ENCODE measurements around the gene CCDC6. TPM values are rescaled to one million over a fixed set of nuclear protein-coding genes. Genes with fewer than 3 reads are reported as not detected.

Gene CCDC6
- polyA plus RNA-seq, 3 donors = 4.2 to 13.5 (median 6.2) TPM

DNA sequence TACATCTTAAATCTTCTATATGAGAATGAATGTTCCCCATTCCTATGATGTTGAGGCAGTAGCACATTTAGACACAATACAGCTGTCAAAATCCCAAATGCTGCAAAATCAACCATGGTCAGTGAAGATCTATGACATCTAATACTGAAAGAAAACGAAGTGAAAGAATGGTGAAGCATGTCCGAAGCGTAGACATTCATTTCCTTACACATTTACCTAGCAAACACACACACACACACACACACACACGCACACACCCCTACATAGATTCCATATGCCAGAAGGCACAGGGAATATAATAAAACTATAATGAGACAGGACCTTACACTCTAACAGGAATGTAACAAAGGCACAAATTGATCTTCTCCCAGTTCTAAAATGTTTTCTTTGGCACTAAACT is 32.5 kb downstream of the CCDC6 start:
- Histone ChIP-seq H3K27ac (ENCODE audit: low read depth in 1 of 2, low read length in 2 of 2) (no peak overlapping the region), H2AFZ (ENCODE audit: insufficient read depth, low read depth, low read length, poor library complexity, severe bottlenecking) (no peak overlapping the region), H3K27me3 (ENCODE audit: control insufficient read depth in 2 of 2, insufficient read depth in 2 of 2, low read length in 2 of 2) (no peaks in the 10 kb centered on the region), H3K9me3 (replicated peaks in 1 of 2; ENCODE audit: control insufficient read depth in 1 of 2, insufficient read depth in 1 of 2, low read length in 2 of 2) (no peaks in the 10 kb centered on the region), H3K4me2 (replicated peaks; ENCODE audit: extremely low read depth, low read length, poor library complexity, severe bottlenecking) (no peak overlapping the region), H3K4me1 (ENCODE audit: control insufficient read depth in 1 of 2, insufficient read depth in 2 of 2, low read length in 2 of 2) (peaks cover 2 to 4% of the 10 kb centered on the region in 2 donors), H3K36me3 (replicated peaks in 1 of 2; ENCODE audit: control insufficient read depth in 1 of 2, insufficient read depth in 2 of 2, low read length in 2 of 2) (no peaks in the 10 kb centered on the region), H3K9ac (ENCODE audit: insufficient read depth, low read length, poor library complexity, severe bottlenecking) (no peak overlapping the region), H3K4me3 (replicated peaks in 1 of 3; ENCODE audit: low read depth in 2 of 3, low read length in 3 of 3) (no peak overlapping the region), H3K79me2 (ENCODE audit: insufficient read depth, low read length) (peaks cover 94% of the 10 kb centered on the region), H4K20me1 (ENCODE audit: insufficient read depth, low read length) (peaks cover 98% of the 10 kb centered on the region)
- no CpG with 5 or more reads among the region's 4 CpGs for WGBS (ENCODE audit: insufficient coverage)
- intact Hi-C loops (cut with micrococcal nuclease) = loop anchor here in 1 of 2 donors (10.0 kb wide), 1 partner anchor 161 kb away; no protein-coding TSS in a partner anchor
- Mint-ChIP-seq H3K4me1 (peaks cover 23% of the 10 kb centered on the region), H3K27ac (no peak overlapping the region), H3K4me3 (no peak overlapping the region), H3K36me3 (no peaks in the 10 kb centered on the region), H3K27me3 (ENCODE audit: low read depth in 3 of 3) (peaks cover 0 to 2% (median 0%) of the 10 kb centered on the region in 3 donors), H3K9me3 (no peaks in the 10 kb centered on the region)
- no peak for DNase-seq
- TF ChIP-seq, protein P1, sequence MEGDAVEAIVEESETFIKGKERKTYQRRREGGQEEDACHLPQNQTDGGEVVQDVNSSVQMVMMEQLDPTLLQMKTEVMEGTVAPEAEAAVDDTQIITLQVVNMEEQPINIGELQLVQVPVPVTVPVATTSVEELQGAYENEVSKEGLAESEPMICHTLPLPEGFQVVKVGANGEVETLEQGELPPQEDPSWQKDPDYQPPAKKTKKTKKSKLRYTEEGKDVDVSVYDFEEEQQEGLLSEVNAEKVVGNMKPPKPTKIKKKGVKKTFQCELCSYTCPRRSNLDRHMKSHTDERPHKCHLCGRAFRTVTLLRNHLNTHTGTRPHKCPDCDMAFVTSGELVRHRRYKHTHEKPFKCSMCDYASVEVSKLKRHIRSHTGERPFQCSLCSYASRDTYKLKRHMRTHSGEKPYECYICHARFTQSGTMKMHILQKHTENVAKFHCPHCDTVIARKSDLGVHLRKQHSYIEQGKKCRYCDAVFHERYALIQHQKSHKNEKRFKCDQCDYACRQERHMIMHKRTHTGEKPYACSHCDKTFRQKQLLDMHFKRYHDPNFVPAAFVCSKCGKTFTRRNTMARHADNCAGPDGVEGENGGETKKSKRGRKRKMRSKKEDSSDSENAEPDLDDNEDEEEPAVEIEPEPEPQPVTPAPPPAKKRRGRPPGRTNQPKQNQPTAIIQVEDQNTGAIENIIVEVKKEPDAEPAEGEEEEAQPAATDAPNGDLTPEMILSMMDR (IDR thresholded peaks at IDR 0.05) = no peak

DNA sequence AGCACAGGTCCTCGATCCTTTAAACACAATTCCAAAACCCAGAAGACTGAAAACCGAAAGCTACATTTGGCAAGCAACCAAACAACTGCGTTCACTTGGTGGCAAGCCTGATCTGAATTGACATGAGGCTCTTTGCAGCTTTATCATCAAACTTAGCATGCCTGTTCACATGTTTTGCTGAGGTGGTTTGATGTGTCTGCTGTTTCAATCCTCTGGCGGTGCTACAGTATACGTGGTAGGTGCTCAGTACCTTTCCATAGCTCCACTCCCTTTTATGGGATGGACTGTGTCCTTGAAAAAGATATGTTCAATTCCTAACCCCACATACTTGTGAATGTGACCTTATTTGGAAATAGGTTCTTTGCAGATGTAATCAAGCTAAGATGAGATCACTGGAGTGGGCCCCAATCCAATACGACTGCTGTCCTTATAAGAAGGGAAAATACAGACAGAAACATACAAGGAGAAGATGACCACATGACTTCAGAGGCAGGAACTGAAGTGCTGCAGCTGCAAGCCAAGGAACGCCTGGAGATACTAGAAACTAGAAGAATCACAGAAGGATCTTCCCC is 33.4 kb downstream of the CCDC6 start:
- Histone ChIP-seq H3K79me2 (ENCODE audit: insufficient read depth, low read length) (peaks cover 94% of the 10 kb centered on the region), H3K4me1 (ENCODE audit: control insufficient read depth in 1 of 2, insufficient read depth in 2 of 2, low read length in 2 of 2) (no peaks in the 10 kb centered on the region), H4K20me1 (ENCODE audit: insufficient read depth, low read length) (peaks cover 98% of the 10 kb centered on the region), H3K4me3 (replicated peaks in 1 of 3; ENCODE audit: low read depth in 2 of 3, low read length in 3 of 3) (no peak overlapping the region), H3K9ac (ENCODE audit: insufficient read depth, low read length, poor library complexity, severe bottlenecking) (no peak overlapping the region), H3K27me3 (ENCODE audit: control insufficient read depth in 2 of 2, insufficient read depth in 2 of 2, low read length in 2 of 2) (no peaks in the 10 kb centered on the region), H3K27ac (ENCODE audit: low read depth in 1 of 2, low read length in 2 of 2) (no peak overlapping the region), H3K36me3 (replicated peaks in 1 of 2; ENCODE audit: control insufficient read depth in 1 of 2, insufficient read depth in 2 of 2, low read length in 2 of 2) (no peaks in the 10 kb centered on the region), H3K4me2 (replicated peaks; ENCODE audit: extremely low read depth, low read length, poor library complexity, severe bottlenecking) (no peak overlapping the region), H2AFZ (ENCODE audit: insufficient read depth, low read depth, low read length, poor library complexity, severe bottlenecking) (no peak overlapping the region), H3K9me3 (replicated peaks in 1 of 2; ENCODE audit: control insufficient read depth in 1 of 2, insufficient read depth in 1 of 2, low read length in 2 of 2) (no peaks in the 10 kb centered on the region)
- Mint-ChIP-seq H3K4me1 (peaks cover 20% of the 10 kb centered on the region), H3K27ac (peak overlapping the region in 1 of 7 donors; percentile 17), H3K36me3 (no peaks in the 10 kb centered on the region), H3K4me3 (no peak overlapping the region), H3K27me3 (ENCODE audit: low read depth in 3 of 3) (peaks cover 0 to 2% (median 0%) of the 10 kb centered on the region in 3 donors), H3K9me3 (no peaks in the 10 kb centered on the region)
- WGBS (ENCODE audit: insufficient coverage) = 60% methylated on average over 3 of the region's 7 CpGs
- TF ChIP-seq, protein P1 (IDR thresholded peaks at IDR 0.05) = no peak
- DNase-seq = no peak
- intact Hi-C loops (cut with micrococcal nuclease) = loop anchor here in 1 of 2 donors (10.0 kb wide), 1 partner anchor 162 kb away; no protein-coding TSS in a partner anchor
